Ramos (cell line): ENCODE results near the gene CCDC138.

Source experiments
- in situ Hi-C: fragments of 300-500 bp; cut with MboI; formaldehyde crosslinking; loops from one replicate; pipeline ENCODE4 v1.14.3; 2022; ENCODE audit warnings: low sequenced_read_pairs; ENCODE audit not compliant: unreplicated experiment

CCDC138 gene

DNA sequence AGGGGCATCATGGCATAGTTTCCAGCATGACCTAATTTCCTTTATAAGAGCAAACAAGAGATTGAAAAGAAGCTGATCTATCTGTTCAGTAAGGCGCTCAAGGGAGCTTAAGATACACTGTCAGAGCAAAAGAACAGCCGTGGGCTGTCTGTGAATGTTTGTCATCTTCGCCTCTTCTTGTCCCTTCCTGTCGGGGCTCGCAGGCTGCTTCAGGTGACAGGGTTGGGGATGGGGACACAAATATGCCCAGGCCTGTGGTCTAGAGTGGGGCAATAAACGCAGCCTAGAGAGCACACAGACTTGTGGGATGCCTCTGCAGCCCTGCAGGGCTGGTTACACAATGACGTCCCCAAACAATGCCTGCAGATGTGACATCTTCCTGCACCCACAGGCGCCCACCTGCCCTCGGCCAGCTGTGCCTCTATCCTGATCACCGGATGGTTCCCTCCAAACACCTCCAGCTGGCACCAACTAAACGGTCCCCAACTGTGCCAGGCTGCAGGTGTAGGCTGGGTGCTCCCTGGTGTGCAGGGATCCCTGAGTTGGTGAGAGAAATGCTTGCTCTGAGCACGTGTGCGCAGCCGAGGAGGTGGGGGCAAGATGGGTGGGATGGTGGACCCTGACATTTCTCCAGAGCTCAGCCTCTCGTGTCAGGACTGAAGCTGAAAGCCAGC, 129.7 kb downstream of the CCDC138 start:
- in situ Hi-C loops = no loop called here

DNA sequence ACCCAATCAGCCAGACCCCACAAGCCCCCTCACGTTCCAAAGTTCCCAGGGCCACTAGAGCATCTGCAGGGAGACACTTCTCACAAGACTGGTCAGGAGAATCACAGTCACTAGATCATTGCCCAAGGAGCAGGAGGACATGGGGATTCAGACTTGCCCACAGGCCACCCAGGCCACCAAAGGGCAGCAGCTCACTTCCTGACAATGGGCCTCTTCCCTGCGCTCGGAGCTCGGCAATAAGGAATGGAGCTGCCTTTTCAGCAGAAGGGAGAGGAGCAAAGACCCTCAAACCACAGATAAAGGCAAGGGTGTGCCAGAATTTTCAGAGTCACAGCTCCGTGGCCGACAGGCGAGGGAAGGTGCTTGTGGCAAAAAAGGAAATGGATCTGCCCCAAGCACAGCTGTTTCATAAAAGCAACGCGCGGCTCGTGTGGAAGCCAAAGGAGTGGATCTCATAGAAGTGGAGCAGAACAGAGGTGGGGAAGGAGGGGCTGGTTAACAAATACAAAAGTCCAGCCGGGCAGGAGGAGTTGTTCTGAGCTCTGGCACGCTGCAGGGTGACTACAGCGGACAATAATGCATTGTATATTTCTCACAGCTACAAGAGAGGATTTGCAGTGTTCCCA, 130.3 kb downstream of the CCDC138 start:
- in situ Hi-C loops = no loop called here

DNA sequence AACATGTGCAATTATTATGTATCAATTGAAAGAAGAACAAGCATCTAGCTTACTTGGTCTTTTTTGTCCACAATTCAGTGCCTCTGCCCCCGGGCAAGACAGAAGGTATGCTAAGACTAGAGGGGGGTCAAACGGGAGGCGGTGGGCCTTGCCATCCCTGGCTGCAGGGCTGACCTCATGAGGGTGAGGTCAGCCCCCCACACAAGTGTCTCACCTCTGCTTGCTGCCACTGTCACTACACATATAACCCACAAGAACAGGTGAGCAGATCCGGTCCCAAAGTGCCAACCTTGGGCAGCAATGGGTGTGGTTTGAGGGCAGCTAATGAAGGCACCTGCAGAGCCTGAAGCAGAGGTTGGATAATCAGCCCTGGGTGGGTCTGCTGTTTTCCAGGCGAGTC, 131.0 kb downstream of the CCDC138 start:
- in situ Hi-C loops = no loop called here

DNA sequence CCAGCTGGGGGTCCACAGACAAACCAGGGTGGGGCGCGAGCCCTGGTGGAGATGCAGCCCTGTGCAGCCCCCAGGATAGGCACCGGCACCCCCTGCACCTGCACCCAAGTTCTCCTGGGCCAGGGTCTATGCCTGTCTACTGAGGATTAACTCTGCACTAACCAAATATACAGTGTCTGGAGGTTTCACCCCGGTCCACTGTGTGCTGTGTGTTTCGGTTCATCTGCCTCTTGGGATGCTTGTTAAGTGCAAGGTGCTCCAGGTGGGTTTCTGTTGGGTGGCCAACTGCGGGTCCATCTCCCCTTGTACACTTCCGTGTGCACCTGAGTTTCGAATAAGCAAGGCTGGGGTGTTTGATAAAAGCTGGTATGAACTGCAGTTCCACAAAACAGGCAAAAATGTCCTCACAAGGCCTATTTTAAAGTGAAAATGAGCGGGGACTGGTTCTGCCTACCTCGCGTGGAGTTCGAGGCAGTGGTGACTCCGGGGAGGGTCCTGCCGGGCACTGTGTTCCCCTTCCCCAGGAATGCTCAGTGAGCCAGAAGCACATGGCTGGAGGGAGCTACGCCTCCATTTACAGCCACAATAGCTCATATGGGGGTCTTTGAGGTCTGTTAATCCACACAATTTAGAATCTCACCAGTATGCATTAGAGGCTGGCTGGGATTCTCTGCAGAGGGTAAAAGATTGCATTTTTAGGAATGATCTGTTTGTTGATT, 131.7 kb downstream of the CCDC138 start:
- in situ Hi-C loops = no loop called here

DNA sequence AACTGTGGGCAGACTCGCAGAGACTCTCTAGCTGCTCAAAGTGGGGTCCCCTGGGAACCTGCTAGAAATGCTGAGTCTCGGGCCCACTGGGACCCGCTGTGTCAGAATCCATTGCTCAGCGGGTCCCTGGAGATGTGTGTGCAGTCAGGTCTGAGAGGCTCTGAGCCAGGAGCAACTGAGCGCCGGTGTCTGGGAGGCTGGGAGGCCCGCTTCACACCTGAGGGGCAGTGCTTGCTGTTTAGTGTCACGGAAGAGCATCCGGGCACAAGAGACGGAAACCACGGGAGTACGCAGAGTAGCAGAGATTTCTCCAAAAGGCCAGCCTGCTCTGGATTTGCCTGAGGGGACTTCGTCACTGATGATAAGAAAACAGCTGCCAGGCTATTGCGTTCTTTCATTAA, 132.4 kb downstream of the CCDC138 start:
- in situ Hi-C loops = no loop called here

DNA sequence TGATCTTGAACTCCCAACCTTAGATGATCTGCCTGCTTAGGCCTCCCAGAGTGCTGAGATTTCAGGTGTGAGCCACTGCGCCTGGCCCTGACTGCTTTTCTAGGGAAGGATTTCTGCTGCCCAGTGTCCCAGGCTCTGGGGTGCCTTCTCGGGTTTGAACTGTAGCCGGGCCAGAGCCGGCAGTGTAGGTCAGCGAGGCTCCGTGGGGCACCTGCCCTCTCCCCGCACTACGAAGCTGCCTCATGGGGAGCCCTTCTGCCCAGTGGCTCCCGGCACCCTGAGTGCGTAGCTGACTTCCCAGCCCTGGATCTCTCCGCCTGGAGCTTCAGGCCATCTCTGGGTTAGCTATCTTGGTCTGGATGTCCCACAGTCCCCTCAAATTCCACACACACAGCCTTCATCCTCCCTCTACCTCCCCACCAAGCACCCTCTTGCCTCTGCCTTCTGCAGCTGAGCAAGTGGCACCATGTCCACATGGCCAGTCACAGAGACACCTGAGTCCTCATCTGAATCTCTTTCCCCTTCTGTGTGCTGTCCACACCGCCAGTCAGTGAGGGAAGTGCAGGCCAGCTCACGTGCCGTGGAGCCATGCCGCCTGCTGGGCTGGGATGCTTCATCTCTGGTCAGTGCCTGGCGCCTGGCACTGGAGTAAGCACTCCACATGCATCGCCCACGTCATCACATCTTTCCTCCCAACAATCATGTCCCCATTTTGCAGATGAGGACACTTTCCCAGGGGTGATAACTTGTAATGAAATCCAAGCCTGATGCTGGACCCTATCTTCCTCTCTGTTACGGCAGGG, 133.2 kb downstream of the CCDC138 start:
- in situ Hi-C loops = no loop called here

DNA sequence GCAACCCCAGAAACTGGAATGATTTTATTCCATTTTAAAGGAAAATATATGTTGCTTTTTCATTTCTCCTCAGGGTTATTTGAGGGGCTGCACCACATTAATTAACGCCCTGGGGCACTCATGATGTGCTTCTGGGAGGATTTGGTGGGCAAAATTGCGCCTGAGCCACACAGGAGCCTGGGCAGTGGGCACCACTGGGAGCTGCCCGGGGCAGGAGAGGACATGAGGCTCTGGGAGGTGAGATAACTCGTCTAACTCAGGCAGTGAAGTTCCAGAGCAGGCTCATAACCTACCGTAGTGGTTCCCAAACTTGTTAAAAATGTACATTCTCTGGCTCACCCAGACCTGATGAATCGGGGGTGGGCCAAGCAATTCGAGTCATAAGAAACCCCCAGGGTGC, 134.1 kb downstream of the CCDC138 start:
- in situ Hi-C loops = no loop called here

DNA sequence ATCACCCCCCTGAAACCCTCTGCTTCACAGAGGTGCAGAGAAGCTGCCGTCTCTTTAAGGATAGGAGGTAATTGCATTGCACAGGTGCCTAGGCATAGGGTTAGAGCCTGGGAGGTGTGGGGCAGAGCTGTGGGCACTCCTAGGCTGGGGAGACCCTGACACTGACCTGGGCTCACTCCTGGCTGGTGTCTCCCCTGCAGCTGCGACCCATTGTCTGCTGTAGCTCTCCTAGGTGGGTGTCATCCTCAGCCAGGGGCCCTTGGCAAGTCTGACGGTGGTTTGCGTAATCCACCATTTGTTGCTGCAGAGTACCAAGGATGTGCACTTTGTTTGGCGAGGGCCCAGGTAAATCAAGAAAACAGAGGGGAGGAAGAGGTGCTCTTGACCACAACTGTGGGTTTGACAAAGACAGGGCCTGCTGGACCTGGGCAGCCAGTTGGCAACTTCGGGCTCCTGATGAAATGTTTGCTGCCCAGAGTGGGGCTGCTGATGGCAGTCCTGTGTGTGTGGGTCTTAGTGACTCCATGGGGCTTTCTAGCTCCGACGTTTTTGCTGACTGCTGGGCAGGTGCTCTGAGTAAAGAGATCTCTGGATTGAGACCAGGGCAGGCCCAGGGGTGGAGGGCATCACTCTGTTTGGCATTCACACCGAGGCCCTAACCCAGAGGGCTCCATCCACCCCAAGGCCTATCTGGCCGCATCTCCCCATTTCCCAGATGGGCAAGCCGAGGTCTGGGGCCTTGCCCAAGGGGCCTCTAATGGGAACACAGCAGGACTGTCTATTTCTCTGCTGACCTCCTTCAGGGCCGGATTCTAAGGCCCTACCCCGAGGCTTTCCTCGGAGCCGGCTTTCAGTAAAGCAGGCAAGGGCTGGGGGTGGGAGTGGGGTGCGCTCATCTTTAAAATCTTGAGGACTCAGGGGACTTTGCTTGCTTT, 134.8 kb downstream of the CCDC138 start:
- in situ Hi-C loops = no loop called here

DNA sequence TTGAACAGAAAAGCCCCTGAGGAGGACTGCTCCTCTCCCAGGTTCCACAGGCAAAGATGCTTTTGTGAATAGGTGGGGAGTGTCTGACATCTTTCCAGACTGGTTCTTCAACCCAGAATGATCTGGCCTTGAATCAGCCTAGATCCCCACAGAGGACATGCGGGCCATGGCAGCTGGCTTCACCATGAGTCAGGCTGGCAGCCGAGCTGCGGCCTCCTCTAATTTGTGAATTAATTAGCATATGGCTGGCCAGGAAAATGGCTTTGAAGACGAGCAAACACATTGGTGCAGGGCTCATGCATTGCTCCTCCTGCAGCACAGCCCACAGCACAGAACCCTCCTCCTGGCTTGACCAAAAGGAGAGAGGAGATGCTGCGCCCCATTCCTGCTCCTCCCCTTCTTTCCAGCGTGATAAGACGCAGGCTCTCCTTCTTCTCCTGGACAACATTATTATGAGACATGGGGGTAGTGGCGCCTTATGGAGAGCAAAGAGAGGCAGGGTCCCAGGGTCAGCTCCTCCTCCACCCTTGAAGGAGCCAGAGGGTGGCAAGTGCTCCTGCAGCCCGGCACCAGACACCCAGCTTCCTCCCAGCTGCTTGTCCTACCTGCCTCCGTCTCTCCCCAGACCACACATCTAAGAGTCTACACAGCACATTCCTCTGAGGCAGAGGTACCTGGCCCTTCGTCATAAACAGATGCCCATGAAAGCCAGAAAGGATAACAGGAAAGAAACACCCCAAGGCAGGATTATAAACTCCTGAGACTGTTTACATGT, 135.8 kb downstream of the CCDC138 start:
- in situ Hi-C loops = no loop called here

DNA sequence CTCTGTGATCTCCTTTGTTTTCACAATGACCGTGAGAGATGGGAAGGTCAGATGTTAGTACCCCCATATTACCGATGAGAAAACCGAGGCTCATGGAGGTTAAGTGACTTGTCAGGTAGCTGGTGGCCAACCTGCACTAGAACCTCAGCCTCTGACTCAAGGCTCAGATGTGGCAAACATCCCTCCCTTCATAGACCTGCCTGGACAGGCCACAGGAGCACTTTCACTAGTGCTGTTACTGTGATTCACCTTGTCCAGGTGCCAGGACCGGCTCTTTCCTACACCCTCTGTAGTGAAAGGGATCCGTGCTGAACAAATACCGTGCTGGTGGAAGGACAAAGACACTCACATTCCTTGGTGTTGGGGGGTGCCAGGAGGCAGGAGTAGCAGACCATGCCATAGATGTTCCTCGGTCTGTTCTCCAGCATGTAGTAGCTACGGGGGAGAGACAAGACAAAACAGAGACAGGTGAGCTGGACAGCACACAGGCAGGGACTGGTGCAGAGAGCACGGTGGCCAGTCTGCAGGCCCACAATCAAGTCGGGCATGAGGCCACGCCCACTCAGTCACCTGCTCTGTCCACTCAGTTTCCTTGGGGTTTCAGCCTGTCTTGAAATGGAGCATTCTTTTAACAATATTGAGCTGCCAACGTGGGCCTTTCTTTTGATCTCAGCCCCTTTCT, 136.6 kb downstream of the CCDC138 start:
- in situ Hi-C loops = no loop called here

DNA sequence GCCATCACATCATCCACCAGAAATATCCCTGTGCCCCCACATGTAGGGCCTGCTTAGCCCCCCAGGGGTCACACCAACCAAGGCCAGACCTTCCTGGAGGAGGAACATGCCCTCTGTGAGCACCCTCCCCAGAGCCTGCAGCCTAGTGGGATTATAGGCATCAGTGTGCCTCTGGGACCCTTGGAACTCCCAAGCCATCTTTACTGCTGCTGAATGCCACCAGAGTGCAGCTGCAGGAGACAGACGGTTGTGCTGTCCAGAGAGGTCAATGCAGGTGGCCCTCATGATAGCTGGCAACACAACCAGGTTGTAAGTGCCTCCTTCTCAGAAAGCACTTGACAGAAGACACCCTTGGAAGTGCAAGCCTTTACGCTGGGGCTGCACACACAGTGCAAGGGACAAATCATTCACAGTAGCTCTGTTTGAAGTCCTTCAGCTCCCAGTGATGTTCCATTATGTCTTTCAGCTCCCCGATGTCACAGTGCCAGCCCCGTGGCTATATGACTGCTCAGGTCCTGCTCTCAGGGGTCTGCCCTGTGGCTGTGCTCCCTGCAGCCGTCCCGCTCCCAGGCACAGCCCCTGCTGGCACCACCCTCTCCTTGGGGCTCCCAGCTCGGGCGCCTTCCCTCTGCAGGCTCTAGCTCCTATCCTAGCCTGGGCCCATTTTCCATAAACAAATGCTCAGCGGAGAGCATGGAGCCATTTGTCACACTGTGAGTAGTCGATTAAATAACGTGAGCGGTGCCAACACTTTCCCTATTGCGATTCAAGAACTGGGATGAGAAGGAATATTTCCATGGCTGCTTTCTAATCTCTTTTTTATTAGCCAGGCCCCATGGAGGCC, 137.4 kb downstream of the CCDC138 start:
- in situ Hi-C loops = no loop called here

DNA sequence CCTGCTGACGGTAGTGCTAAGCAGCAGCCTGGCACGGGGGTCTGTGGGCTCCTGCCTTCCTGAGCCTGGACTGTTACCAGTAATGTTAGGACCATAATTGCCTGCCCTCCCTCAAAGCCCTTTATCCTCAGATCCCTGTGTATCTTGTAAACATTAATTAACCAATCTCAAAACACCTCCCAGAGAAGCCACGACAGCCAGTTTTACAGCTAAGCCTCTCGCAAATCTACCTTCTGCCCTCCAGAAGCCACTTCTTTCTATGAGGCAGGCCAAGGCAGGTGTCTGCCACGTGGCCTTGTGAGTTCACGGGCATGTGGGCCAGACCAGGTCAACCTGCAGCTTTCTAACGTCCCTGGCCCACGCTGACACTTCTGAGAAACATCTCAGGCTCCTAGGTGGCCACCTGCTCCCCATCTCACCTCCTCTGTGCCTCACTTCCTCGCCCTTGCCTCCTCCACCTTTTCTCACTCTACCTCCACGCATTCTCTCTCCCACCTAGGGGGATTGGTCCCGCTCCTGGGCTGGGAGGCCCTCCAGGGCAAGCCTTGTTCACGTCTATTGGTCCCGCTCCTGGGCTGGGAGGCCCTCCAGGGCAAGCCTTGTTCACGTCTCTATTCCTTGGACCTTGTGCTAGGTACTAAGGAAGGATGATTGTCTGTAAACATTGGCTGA, 138.1 kb downstream of the CCDC138 start:
- in situ Hi-C loops = no loop called here

DNA sequence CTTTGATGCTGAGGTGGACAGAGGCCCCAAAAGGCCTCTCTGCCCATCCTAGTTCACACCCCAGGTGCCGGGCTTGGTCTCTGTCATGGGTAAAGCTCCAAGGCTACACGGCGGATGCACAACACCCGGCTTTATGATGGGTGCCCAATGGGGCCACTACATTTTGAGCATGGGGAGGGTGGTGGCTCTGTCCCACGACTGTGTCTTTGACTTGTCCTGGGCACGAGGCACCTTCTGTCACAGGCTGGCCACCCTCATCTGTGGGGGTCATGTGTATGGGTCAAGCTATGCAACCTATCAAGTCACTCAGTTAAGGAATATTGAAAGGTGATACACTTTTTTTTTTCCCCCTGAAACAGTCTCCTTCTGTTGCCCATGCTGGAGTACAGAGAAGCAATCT, 138.7 kb downstream of the CCDC138 start:
- in situ Hi-C loops = no loop called here

DNA sequence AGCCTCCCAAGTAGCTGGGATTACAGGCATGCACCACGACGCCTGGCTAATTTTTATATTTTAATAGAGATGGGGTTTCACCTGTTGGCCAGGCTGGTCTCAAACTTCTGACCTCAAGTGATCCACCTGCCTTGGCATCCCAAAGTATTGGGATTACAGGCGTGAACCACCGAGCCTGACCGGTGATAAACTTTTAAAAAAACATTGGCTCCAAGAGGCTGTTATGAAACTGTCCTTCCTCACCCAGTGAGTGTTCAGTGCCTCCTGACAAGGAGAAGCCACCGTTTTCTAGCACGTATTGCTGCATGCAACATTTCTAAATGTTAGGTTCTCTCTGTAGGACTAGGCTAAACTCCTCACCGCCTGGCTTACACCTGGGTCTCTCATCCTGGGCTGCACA, 139.2 kb downstream of the CCDC138 start:
- in situ Hi-C loops = no loop called here
